Measurements from ENCODE around the gene CYSTM1.

CYSTM1 gene

GRCh38 chr5:140261403-140262171, 86.6 kb downstream of the CYSTM1 start:
- DNase-seq: peak; percentile 63

DNA sequence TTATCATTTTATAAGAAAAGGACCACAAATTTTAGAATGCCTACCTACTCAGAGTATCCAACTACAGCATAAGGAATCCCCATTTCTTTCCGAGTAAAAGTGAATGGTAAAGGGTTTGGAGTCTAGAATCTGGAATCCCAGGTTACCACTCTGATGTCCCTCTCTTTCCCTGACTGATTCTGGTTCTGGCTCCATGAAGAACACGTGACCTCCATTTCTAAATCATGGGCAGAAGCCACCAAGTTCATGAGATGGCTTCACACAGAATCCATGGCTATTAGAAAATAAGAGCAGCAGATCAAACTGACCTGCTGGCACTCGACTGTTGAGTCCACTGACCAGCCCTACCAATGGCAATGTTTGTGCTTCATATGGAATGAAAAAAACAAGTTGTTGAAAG, 87.2 kb downstream of the CYSTM1 start:
- DNase-seq: no peak

DNA sequence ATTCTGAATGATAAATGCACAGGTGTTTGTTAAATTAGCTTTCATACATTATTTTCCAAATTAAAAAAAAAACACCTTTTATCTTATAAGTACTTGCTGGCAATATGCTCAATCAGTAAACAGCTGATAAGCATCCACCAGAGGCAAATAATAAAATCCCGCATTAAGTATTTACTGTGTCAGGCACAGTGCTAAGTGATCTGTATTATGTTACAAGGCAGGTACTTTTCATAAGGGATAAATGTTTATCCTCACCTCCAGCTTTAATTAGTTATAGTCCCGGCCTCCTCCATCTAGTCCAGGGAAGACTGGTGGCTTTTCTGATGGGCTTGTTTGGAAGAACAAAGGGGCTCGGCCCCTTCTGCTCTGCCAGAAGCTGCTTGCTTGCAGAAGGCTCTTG, 87.9 kb downstream of the CYSTM1 start:
- DNase-seq: no peak

DNA sequence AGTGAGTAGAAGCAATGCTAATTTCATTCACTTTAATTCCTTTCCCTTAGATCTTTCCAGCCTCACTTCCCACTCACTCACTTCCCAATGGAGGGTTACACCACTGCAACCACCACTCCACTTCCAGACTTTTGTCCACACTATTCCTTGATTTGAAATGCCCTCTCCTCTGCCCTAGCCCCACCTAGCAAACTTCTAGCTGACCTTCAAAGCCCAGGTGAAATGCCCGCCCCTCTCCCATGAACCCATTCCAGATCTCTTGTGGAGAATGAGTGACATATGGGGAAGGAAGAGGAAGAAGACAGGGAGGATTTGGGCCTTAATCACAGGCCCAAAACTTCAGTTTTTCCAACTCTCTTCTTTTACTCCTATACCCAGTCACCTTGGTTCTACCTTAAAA, 90.9 kb downstream of the CYSTM1 start:
- no peak for DNase-seq

GRCh38 chr5:140266471-140267200, 91.6 kb downstream of the CYSTM1 start:
- no peak for DNase-seq

DNA sequence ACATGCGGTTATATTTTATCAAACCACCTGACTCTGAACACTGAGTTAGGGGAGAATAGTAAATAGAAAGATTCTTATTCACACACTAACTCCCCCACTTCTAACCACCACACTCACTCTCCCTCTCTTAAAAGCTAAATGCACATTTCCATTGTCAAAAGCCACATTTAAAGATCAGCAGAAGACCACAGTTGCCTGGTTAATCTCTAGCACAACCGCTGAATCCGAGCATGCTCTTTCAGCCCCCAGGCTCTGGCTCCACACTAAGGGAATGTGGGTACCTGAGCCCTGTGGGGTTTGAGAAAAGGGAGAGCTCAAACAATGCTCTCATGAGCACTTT, 92.2 kb downstream of the CYSTM1 start:
- DNase-seq: no peak

GRCh38 chr5:140267559-140268018, 92.6 kb downstream of the CYSTM1 start:
- DNase-seq: no peak

- DNase-seq: no peak
Observed at GRCh38 chr5:140270008-140270407, 95.0 kb downstream of the CYSTM1 start.

DNA sequence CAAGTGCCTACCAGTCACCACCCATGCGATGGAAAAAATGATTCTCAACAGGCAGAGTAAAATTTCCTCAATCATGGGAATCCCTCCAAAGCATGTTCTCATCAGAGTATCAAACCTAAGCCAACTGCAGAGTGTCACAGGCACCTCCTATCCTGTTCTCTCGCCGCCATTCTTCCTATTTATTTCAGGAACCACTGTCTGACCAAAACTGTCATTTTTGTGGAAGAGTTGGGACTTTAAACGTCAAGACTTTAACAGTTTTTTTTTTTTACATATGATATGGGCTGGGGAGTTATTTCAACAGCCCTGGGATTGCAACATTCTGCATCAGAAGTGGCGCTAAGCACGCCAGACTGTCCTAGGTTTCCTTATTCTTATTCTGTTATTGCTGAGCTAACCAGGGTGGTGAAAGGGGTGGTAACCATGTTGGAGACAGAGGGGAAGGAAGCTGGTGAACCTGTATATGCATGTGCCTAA, 98.5 kb downstream of the CYSTM1 start:
- no peak for DNase-seq

DNA sequence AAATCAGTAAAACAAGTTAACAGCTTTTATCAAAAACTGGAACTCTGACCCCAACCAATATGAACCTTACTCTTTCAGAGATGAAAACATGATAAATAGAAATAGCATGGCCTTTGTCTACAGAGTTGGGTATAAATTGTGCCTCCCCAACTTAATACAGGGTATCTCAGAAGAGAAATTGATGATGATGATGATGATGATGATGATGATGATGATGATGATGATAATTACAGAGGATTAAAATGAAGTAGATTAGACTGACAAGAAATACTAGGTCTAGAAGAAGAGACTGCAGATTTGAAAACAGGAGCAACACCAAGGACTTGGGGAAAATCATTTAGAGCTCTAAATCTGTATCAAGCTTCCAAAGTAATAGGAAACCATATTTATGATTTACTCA, 100.8 kb downstream of the CYSTM1 start:
- DNase-seq: no peak

DNA sequence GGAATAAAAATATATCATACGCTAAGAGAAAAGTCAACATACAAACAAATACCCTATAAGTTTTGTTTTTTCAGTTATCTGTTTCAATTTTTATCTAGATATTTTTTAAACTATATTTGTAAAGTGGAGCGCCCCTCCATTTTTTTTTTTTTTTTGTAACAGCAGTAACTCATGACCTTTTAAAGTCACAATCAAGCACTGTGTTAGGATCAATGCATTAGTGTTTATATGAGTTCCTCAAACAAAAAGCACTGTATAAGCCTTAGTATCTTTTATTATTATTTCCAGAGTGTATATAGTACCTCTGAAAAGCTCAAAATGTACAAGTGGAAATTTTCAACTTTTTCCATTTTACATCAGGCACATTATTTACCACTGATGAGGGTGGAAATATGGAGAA, 107.3 kb downstream of the CYSTM1 start:
- DNase-seq: no peak

DNA sequence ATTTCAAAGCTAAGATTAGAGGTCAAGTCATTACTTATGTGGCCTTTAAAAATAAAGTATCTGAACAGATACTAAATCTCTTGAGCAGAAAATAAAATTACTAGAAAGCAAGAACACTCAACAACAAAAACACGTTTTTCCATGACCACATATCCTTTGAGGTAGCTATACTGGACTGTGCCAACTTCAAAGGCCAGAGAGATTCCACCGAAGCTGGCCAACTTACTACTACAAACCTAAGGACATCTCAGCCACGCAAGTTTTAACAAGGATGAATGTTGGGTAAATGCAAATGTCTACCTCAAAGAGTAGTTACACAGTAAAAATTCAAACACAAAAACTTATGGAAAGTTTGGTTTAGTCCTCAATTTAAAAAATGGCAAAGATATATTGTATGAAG, 109.0 kb downstream of the CYSTM1 start:
- DNase-seq: no peak

- no peak for DNase-seq
Observed at GRCh38 chr5:140286424-140286823, 111.4 kb downstream of the CYSTM1 start.

DNA sequence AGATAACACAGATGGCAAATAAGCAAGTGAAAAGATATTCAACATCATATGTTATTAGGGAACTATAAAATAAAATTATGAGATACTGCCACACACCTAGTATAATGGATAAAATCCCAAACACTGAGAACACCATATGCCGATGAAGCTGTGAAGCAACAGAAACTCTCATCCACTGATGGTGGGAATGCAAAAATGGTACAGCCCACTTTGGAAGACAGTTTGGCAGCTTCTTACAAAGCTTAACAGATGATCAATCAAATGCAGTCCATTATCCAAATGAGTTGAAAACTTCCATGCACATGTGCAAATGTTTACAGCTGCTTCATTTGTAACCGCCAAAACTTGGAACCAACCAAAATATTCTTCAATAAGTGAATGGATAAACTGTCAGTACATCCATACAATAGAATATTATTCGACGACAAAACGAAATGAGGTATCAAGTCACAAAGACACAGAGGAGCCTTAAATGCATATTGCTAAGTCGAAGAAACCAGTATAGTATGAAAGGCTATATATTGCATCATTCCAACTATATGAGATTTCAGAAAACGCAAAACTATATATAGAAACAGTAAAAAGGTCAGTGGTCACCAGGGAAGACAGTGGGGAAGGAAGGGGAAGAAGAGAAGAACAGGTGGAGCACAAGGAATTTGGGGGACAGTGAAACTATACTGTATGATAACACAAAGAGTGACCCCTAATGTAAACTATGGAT, 113.0 kb downstream of the CYSTM1 start:
- no peak for DNase-seq

DNA sequence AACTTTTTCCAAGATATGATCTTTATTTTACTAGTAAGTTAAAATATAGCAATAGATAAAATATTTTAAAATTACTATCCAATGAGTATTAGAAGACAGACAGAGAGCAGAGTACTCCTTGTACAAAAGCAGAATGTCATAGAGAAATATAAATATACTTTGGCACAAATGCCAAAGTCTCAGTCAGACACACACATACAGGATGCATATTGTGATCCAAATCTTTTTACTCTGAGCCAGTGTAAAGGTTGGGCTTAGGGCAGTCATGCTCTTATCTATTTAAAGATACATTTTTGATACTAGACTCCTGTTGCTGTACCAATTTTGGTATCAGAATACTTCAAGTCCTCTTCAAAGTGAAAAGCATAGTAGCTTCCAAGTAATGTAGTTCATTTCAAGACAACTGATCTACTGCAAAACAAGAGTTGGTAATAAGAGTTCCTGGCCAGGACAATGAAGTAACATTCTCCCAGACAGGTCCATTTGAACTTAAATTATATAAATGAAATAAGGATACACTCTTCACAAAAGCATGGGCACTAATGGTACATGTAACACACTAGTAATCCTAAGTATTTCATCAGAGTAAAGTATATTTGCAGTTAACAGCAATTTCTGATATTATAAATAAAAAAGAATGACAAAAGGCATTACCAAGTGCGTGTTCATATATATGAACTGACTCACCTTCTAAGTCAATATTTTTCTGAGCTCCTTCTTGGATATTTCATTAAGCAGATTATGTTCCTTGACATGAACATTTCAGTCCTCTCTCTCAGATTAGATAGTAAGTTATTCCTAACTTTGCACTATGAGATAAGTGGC, 117.4 kb downstream of the CYSTM1 start:
- DNase-seq: no peak
